Measurements from ENCODE around the gene FAM234B.

The FAM234B gene

GRCh38 chr12:13036881-13037280 lies 7.3 kb upstream of the FAM234B start:
- Histone ChIP-seq H3K9me3 (ENCODE audit: severe bottlenecking) (no peaks in the 10 kb centered on the region), H3K27me3 (ENCODE audit: insufficient read depth, poor library complexity, severe bottlenecking) (no peaks in the 10 kb centered on the region), H3K4me1 (ENCODE audit: insufficient read depth, poor library complexity, severe bottlenecking) (no peaks in the 10 kb centered on the region), H3K27ac (ENCODE audit: poor library complexity, severe bottlenecking) (no peak overlapping the region), H3K36me3 (ENCODE audit: low read depth) (no peaks in the 10 kb centered on the region), H3K4me3 (ENCODE audit: severe bottlenecking) (no peak overlapping the region)
- DNase-seq (ENCODE audit: low spot score), result no peak
- no peak for ATAC-seq (ENCODE audit: low read depth)
- no peak for TF ChIP-seq CTCF (IDR thresholded peaks at IDR 0.05; ENCODE audit: poor library complexity, severe bottlenecking)

GRCh38 chr12:13038491-13039161 lies 5.6 kb upstream of the FAM234B start:
- DNase-seq (ENCODE audit: low spot score), result no peak

GRCh38 chr12:13039328-13039956 lies 4.7 kb upstream of the FAM234B start:
- Histone ChIP-seq H3K27ac (ENCODE audit: poor library complexity, severe bottlenecking) (no peak overlapping the region), H3K4me1 (ENCODE audit: insufficient read depth, poor library complexity, severe bottlenecking) (no peaks in the 10 kb centered on the region), H3K9me3 (ENCODE audit: severe bottlenecking) (no peaks in the 10 kb centered on the region), H3K4me3 (ENCODE audit: severe bottlenecking) (no peak overlapping the region), H3K27me3 (ENCODE audit: insufficient read depth, poor library complexity, severe bottlenecking) (no peaks in the 10 kb centered on the region), H3K36me3 (ENCODE audit: low read depth) (no peaks in the 10 kb centered on the region)
- TF ChIP-seq CTCF (IDR thresholded peaks at IDR 0.05; ENCODE audit: poor library complexity, severe bottlenecking), result no peak
- ATAC-seq (ENCODE audit: low read depth) (no peak), DNase-seq (ENCODE audit: low spot score) (no peak)

More at GRCh38 chr12:13038491-13039161, 5.6 kb upstream of the FAM234B start:
- no peak overlapping the region for H3K4me3 ChIP-seq (ENCODE audit: severe bottlenecking)
- H3K36me3 ChIP-seq (ENCODE audit: low read depth), result no peaks in the 10 kb centered on the region
- no peaks in the 10 kb centered on the region for H3K9me3 ChIP-seq (ENCODE audit: severe bottlenecking)
- no peak for ATAC-seq (ENCODE audit: low read depth)
- no peaks in the 10 kb centered on the region for H3K4me1 ChIP-seq (ENCODE audit: insufficient read depth, poor library complexity, severe bottlenecking)
- TF ChIP-seq CTCF (IDR thresholded peaks at IDR 0.05; ENCODE audit: poor library complexity, severe bottlenecking), result no peak
- no peaks in the 10 kb centered on the region for H3K27me3 ChIP-seq (ENCODE audit: insufficient read depth, poor library complexity, severe bottlenecking)
- H3K27ac ChIP-seq (ENCODE audit: poor library complexity, severe bottlenecking), result no peak overlapping the region

- TF ChIP-seq CTCF (IDR thresholded peaks at IDR 0.05; ENCODE audit: poor library complexity, severe bottlenecking), result no peak
- Histone ChIP-seq H3K9me3 (ENCODE audit: severe bottlenecking) (no peaks in the 10 kb centered on the region), H3K27me3 (ENCODE audit: insufficient read depth, poor library complexity, severe bottlenecking) (no peaks in the 10 kb centered on the region), H3K27ac (ENCODE audit: poor library complexity, severe bottlenecking) (no peak overlapping the region), H3K4me1 (ENCODE audit: insufficient read depth, poor library complexity, severe bottlenecking) (no peaks in the 10 kb centered on the region), H3K36me3 (ENCODE audit: low read depth) (no peaks in the 10 kb centered on the region), H3K4me3 (ENCODE audit: severe bottlenecking) (no peak overlapping the region)
- DNase-seq (ENCODE audit: low spot score) (no peak), ATAC-seq (ENCODE audit: low read depth) (no peak)
Measured at GRCh38 chr12:13041224-13041623, 3.0 kb upstream of the FAM234B start.

GRCh38 chr12:13042666-13043230 lies 1.4 kb upstream of the FAM234B start:
- ATAC-seq (ENCODE audit: low read depth), result no peak
- DNase-seq (ENCODE audit: low spot score), result no peak
- Histone ChIP-seq H3K9me3 (ENCODE audit: severe bottlenecking) (no peaks in the 10 kb centered on the region), H3K4me1 (ENCODE audit: insufficient read depth, poor library complexity, severe bottlenecking) (no peaks in the 10 kb centered on the region), H3K4me3 (ENCODE audit: severe bottlenecking) (no peak overlapping the region), H3K27me3 (ENCODE audit: insufficient read depth, poor library complexity, severe bottlenecking) (no peaks in the 10 kb centered on the region), H3K36me3 (ENCODE audit: low read depth) (no peaks in the 10 kb centered on the region), H3K27ac (ENCODE audit: poor library complexity, severe bottlenecking) (no peak overlapping the region)
- TF ChIP-seq CTCF (IDR thresholded peaks at IDR 0.05; ENCODE audit: poor library complexity, severe bottlenecking), result no peak

Measured in RWPE2 (cell line).